Ishikawa (cell line): Measurements from ENCODE around the gene ILRUN.

ENCODE experiments used
- CEBPB ChIP-seq: IDR thresholded peaks from 2 replicates; pipeline ENCODE4 v1.6.1; 2012
- CREB1 ChIP-seq: IDR thresholded peaks from 2 replicates; pipeline ENCODE4 v1.6.1; 2012; ENCODE audit warnings: low read depth
- EGR1 ChIP-seq: IDR thresholded peaks from 2 replicates; pipeline ENCODE4 v1.6.1; 2012
- EP300 ChIP-seq: IDR thresholded peaks from 2 replicates; pipeline ENCODE4 v1.6.1; 2012; ENCODE audit warnings: borderline replicate concordance
- FOXM1 ChIP-seq: IDR thresholded peaks from 2 replicates; pipeline ENCODE4 v1.6.1; 2012; ENCODE audit warnings: low read depth, borderline replicate concordance
- NFIC ChIP-seq: IDR thresholded peaks from 2 replicates; pipeline ENCODE4 v1.6.1; 2012
- RAD21 ChIP-seq: IDR thresholded peaks from 2 replicates; pipeline ENCODE4 v1.6.1; 2012; ENCODE audit warnings: low read depth
- TAF1 ChIP-seq: IDR thresholded peaks from 2 replicates; pipeline ENCODE4 v1.6.1; 2012; ENCODE audit warnings: low read depth, mild to moderate bottlenecking
- TCF12 ChIP-seq: IDR thresholded peaks from 2 replicates; pipeline ENCODE4 v1.6.1; 2012; ENCODE audit warnings: low read depth
- TEAD4 ChIP-seq: IDR thresholded peaks from 2 replicates; pipeline ENCODE4 v1.6.1; 2012
- YY1 ChIP-seq: IDR thresholded peaks from 2 replicates; pipeline ENCODE4 v1.6.1; 2012; ENCODE audit warnings: low read depth
- ZBTB7A ChIP-seq: IDR thresholded peaks from 2 replicates; pipeline ENCODE4 v1.6.1; 2012; ENCODE audit warnings: low read depth
- TF ChIP-seq, protein P1 (sequence below): IDR thresholded peaks from 2 replicates; pipeline ENCODE4 v1.6.1; 2012
- TF ChIP-seq, protein P2 (sequence below): IDR thresholded peaks from 2 replicates; pipeline ENCODE4 v1.6.1; 2012; ENCODE audit warnings: low read depth, mild to moderate bottlenecking
- TF ChIP-seq, protein P3 (sequence below): IDR thresholded peaks from 2 replicates; pipeline ENCODE4 v1.6.1; 2012

Gene ILRUN

DNA sequence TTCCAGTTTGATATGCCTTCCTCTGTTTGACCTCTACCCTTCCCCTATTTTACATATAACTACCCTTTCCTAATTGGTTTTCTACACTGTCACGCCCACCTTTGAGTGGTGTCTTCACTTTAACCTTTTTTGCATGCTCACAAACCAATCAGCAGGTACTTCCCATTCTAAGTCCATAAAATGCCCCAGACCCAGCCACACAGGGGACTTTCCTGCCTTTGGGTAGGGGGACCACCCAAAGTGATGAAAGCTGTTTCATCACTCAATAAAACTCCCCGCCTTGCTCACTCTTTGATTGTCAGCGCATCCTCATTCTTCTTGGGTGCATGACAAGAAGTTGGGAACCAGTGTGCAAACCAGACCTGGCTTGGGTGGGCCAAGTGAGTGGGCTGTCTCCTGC, 40.3 kb upstream of the ILRUN start:
- TF ChIP-seq TEAD4 (no peak), CREB1 (no peak), ZBTB7A (no peak), NFIC (no peak), EGR1 (no peak), TCF12 (no peak), CEBPB (no peak), YY1 (no peak), FOXM1 (no peak), TAF1 (no peak), RAD21 (no peak)
- TF ChIP-seq, protein P1, sequence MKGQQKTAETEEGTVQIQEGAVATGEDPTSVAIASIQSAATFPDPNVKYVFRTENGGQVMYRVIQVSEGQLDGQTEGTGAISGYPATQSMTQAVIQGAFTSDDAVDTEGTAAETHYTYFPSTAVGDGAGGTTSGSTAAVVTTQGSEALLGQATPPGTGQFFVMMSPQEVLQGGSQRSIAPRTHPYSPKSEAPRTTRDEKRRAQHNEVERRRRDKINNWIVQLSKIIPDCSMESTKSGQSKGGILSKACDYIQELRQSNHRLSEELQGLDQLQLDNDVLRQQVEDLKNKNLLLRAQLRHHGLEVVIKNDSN: no peak
- TF ChIP-seq, protein P2, sequence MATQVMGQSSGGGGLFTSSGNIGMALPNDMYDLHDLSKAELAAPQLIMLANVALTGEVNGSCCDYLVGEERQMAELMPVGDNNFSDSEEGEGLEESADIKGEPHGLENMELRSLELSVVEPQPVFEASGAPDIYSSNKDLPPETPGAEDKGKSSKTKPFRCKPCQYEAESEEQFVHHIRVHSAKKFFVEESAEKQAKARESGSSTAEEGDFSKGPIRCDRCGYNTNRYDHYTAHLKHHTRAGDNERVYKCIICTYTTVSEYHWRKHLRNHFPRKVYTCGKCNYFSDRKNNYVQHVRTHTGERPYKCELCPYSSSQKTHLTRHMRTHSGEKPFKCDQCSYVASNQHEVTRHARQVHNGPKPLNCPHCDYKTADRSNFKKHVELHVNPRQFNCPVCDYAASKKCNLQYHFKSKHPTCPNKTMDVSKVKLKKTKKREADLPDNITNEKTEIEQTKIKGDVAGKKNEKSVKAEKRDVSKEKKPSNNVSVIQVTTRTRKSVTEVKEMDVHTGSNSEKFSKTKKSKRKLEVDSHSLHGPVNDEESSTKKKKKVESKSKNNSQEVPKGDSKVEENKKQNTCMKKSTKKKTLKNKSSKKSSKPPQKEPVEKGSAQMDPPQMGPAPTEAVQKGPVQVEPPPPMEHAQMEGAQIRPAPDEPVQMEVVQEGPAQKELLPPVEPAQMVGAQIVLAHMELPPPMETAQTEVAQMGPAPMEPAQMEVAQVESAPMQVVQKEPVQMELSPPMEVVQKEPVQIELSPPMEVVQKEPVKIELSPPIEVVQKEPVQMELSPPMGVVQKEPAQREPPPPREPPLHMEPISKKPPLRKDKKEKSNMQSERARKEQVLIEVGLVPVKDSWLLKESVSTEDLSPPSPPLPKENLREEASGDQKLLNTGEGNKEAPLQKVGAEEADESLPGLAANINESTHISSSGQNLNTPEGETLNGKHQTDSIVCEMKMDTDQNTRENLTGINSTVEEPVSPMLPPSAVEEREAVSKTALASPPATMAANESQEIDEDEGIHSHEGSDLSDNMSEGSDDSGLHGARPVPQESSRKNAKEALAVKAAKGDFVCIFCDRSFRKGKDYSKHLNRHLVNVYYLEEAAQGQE: no peak
- TF ChIP-seq, protein P3, sequence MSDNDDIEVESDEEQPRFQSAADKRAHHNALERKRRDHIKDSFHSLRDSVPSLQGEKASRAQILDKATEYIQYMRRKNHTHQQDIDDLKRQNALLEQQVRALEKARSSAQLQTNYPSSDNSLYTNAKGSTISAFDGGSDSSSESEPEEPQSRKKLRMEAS: no peak

DNA sequence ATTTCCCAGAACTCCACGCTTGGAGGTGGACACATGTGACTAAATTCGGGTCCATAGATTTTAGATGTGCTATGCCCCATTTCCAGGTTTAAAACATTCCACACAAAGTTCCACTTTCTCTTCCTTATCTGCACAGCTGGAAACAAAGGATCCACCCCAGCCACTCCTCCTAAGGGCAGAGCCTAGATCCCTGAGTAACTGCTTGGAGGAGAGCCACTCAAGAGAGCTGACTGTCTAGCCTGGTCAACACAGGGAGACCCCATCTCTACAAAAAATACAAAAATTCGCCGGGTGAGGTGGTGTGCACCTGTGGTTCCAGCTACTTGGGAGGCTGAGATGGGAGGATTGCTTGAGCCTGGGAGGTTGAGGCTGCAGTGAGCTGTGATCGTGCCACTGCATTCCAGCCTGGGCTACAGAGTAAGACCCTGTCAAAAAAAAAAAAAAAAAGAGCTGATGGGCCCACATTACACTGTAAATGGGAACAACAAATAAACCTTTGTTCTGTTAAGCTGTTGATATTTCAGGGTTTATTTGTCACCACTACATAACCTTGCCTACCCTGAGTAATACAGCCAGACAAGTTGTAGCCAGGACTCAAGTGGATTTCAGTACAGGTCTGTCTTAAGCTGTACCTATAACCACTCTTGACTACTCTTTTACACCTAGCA, 35.0 kb upstream of the ILRUN start:
- no peak for TF ChIP-seq YY1

DNA sequence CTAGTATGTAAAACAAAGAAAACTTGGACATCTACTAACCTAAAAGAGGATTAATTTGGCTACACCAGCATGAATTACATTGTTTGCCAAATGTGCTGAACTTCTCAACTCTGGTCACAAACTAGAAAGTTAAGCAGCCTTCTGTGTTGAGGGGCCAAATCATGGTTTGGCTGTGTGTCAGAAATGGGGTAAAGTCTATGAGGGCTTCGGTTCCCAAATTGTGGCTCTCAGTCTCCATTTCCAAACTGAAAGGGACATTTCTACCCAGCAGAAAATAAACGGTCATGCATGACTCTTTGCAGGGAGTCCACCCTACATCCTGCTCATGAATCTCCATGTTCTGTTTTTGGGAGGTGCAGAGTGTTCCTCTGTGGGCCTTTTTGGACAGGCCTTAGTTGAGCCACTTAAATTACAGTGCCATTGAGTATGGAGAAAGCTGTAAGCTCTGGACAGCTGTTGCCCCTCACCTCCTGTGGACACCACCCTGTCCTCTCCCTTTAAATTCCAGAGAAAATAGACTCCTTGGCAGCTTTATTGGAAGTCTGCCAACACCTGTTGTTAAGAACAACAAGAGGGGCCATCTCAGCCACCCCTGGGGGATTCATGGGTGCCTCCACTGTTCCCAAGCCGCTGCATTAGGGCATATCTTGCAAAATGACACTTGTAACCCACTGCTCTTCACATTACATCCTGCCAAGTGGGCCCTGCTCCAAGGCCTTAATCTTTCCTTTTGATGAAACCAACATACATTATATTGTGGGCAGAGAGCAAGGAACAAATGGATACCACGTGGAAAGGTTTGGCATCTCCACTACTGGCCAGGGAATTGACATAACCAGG, 33.3 kb upstream of the ILRUN start:
- TF ChIP-seq EGR1 (no peak), YY1 (no peak), TCF12 (no peak), RAD21 (no peak), FOXM1 (no peak), EP300 (no peak), CEBPB (no peak), TAF1 (no peak)

DNA sequence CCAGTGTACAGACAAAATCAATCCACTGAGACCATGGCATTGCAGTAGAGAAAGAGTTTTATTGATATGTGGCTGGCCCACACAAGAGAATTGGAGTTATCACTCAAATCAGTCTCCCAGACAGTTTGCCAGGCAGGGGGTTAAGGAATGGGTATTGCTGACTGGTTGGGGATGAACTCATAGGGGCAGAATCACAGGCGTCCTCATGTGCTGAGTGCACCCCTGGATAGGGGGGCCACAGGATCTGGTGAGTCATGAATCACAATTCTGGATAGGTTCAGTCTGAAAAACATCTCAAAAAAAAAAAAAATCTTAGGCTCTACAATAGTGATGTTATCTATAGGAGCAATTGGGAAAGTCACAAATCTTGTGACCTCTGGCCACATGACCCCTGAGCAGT, 29.5 kb upstream of the ILRUN start:
- TF ChIP-seq TCF12: no peak
- TF ChIP-seq NFIC: no peak
- no peak for TF ChIP-seq CREB1
- TF ChIP-seq TEAD4: no peak
- no peak for TF ChIP-seq CEBPB
- TF ChIP-seq FOXM1: no peak
- TF ChIP-seq, protein P1: no peak
- TF ChIP-seq, protein P2: no peak
- no peak for TF ChIP-seq EP300
- no peak for TF ChIP-seq EGR1

DNA sequence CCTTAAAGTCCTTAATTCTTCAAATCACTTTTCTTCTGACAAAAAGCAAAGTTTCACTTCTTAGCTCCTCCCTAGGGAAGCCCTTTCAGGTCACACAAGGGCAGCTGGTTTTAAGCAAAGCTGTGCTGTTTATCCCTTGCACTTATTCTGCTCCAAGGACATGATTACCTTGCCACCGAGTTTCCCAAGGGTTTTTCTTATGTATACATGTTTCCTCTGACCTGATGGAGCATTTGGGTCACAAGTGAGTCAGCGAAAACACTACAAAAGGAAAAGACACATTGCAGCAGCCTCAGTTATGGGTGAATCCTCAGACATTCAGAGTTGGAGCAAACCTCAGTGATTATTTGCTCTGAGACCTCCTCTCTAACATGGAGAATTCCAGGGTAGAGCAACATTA, 26.6 kb upstream of the ILRUN start:
- TF ChIP-seq, protein P3: no peak
- TF ChIP-seq, protein P1: no peak
- TF ChIP-seq, protein P2: no peak
- TF ChIP-seq TCF12 (no peak), ZBTB7A (no peak), NFIC (no peak), TEAD4 (no peak), CREB1 (no peak), EP300 (no peak), CEBPB (no peak), RAD21 (no peak), EGR1 (no peak), TAF1 (no peak), YY1 (no peak), FOXM1 (no peak)
